Endothelial cell of umbilical vein (primary cell): ENCODE data around the gene SLC6A7. TPM values are rescaled to one million over a fixed set of nuclear protein-coding genes. Genes with fewer than 3 reads are reported as not detected.

Experiments
- BruUV-seq: library from RNA; stranded (reverse); fragments of 400-500 nt; replicated peaks from 2 replicates; lab custom pipeline; 2021; lab: Mats Ljungman, UMichigan
- CTCF ChIA-PET: fragments of 300-600, 350-600 bp; sonication (Branson Sonifier 250); formaldehyde crosslinking; loops from one replicate; lab custom pipeline; 2021; ENCODE audit warnings: antibody characterized with exemption, inconsistent platforms; lab: Charles Lee
- POLR2A ChIA-PET: fragments of 300-600, 350-600 bp; sonication (Branson Sonifier 250); formaldehyde crosslinking; loops from one replicate; lab custom pipeline; 2021; ENCODE audit warnings: antibody characterized with exemption, inconsistent platforms; lab: Charles Lee
- DNase-seq: peaks from one replicate; pipeline ENCODE4 v3.0.0-alpha.2; 2011; ENCODE audit warnings: low read depth, low spot score
- FAIRE-seq: peaks from 2 replicates; lab custom pipeline; 2011; peaks lifted over from hg19 to GRCh38; lab: Jason Lieb, UNC
- H2AFZ ChIP-seq: 2 replicates; pipeline ENCODE4 v1.6.0; 2012; ENCODE audit warnings: low read depth, low read length, control low read depth, inconsistent platforms
- H3K27ac ChIP-seq: 2 replicates; pipeline ENCODE4 v1.5.1; 2011; ENCODE audit warnings: low read depth, mild to moderate bottlenecking, control low read depth, low read length, moderate library complexity; ENCODE audit not compliant: insufficient read depth
- H3K27me3 ChIP-seq, 2 experiments: 2 replicates each; pipeline versions ENCODE4 v1.6.0 to v1.6.1; 2011; ENCODE audit warnings: low read length in 2 of 2, mixed read lengths in 1 of 2; ENCODE audit not compliant: control insufficient read depth in 2 of 2, insufficient read depth in 2 of 2
- H3K36me3 ChIP-seq, 2 experiments: 2 replicates in 1 of 2; 3 replicates in 1 of 2; pipeline ENCODE4 v1.5.1; 2011; ENCODE audit warnings: low read length in 2 of 2, mild to moderate bottlenecking in 1 of 2, moderate library complexity in 1 of 2; ENCODE audit not compliant: control insufficient read depth in 2 of 2, insufficient read depth in 2 of 2; ENCODE audit errors: extremely low read depth in 1 of 2
- H3K4me1 ChIP-seq: 3 replicates; pipeline ENCODE4 v1.5.1; 2011; ENCODE audit warnings: mild to moderate bottlenecking, low read length; ENCODE audit not compliant: control insufficient read depth, insufficient read depth; ENCODE audit errors: extremely low read depth
- H3K4me2 ChIP-seq: 2 replicates; pipeline ENCODE4 v1.6.1; 2011; ENCODE audit warnings: low read length, control low read depth, mixed read lengths; ENCODE audit not compliant: insufficient read depth
- H3K4me3 ChIP-seq, 3 experiments: fragments of 200-600 bp in 1 of 3; sonication (generic), shearing (Covaris generic) in 1 of 3; replicated peaks in 1 of 3; 2 replicates each; pipeline ENCODE4 v1.5.1; 2011 to 2016; ENCODE audit warnings: control low read depth in 3 of 3, low read length in 3 of 3, mild to moderate bottlenecking in 2 of 3, inconsistent platforms in 1 of 3, low read depth in 1 of 3, moderate library complexity in 1 of 3; ENCODE audit not compliant: insufficient read depth in 1 of 3
- H3K79me2 ChIP-seq: 2 replicates; pipeline ENCODE4 v1.6.0; 2012; ENCODE audit warnings: low read length, inconsistent platforms; ENCODE audit not compliant: control insufficient read depth, insufficient read depth
- H3K9ac ChIP-seq: replicated peaks from 2 replicates; pipeline ENCODE3; 2011; ENCODE audit warnings: low read length, control low read depth; ENCODE audit not compliant: insufficient read depth; ENCODE audit errors: extremely low read depth
- H3K9me1 ChIP-seq: replicated peaks from 3 replicates; pipeline ENCODE4 v1.6.0; 2011; ENCODE audit warnings: mild to moderate bottlenecking, low read length; ENCODE audit not compliant: control insufficient read depth, insufficient read depth; ENCODE audit errors: extremely low read depth
- H3K9me3 ChIP-seq: replicated peaks from 2 replicates; pipeline ENCODE4 v1.5.1; 2012; ENCODE audit warnings: low read length, inconsistent platforms; ENCODE audit not compliant: control insufficient read depth, insufficient read depth
- H4K20me1 ChIP-seq: replicated peaks from 2 replicates; pipeline ENCODE3; 2011; ENCODE audit warnings: mild to moderate bottlenecking, low read length; ENCODE audit not compliant: control insufficient read depth, insufficient read depth; ENCODE audit errors: extremely low read depth
- EZH2 ChIP-seq: IDR thresholded peaks from 2 replicates; pipeline ENCODE4 v1.6.1; 2012; ENCODE audit warnings: borderline replicate concordance, low read depth, mild to moderate bottlenecking, moderate library complexity, low read length, inconsistent platforms; ENCODE audit not compliant: severe bottlenecking
- FOS ChIP-seq: IDR thresholded peaks from 2 replicates; pipeline ENCODE4 v1.6.1; 2011; ENCODE audit warnings: mild to moderate bottlenecking, low read length, moderate library complexity, borderline replicate concordance; ENCODE audit not compliant: insufficient read depth
- GATA2 ChIP-seq: IDR thresholded peaks from 2 replicates; pipeline ENCODE4 v1.7.0; 2011; ENCODE audit warnings: low read depth, mild to moderate bottlenecking, moderate library complexity, mixed read lengths, low read length; ENCODE audit not compliant: insufficient read length, insufficient read depth
- JUN ChIP-seq: IDR thresholded peaks from 2 replicates; pipeline ENCODE4 v1.6.1; 2011; ENCODE audit warnings: borderline replicate concordance, low read depth; ENCODE audit not compliant: insufficient read length, insufficient read depth
- MYC ChIP-seq: IDR thresholded peaks from one replicate; pipeline ENCODE4 v1.6.1; 2011; ENCODE audit warnings: mild to moderate bottlenecking, low read depth, low read length
- POLR2A ChIP-seq: IDR thresholded peaks from 2 replicates; pipeline ENCODE4 v1.6.1; 2012; ENCODE audit warnings: low read depth, mild to moderate bottlenecking, control low read depth, low read length
- POLR2AphosphoS5 ChIP-seq: IDR thresholded peaks from 2 replicates; pipeline ENCODE4 v1.6.1; 2012; ENCODE audit warnings: low read depth, mild to moderate bottlenecking, control low read depth, low read length, moderate library complexity; ENCODE audit not compliant: insufficient read depth
- dilution Hi-C: fragments of 300-500 bp; cut with MboI; formaldehyde crosslinking; loops from one replicate; pipeline ENCODE4 v1.15.0; 2019; ENCODE audit warnings: low sequenced_read_pairs; ENCODE audit not compliant: extremely low pct_ligation_motif_present
- intact Hi-C: fragments of 100-400 bp; cut with micrococcal nuclease; formaldehyde crosslinking; loops from one replicate; pipeline ENCODE4 v1.10.0; 2022
- polyA plus RNA-seq, 4 experiments: library from polyadenylated mRNA; depleted of rRNA in 3 of 4; stranded (reverse) in 3 of 4; unstranded in 1 of 4; fragments of >200 nt; gene quantifications; 2 replicates each; pipeline versions ENCODE4 v1.2.1 to v1.2.3, GENCODE V29; 2011 to 2012; ENCODE audit warnings: missing spikeins in 1 of 4
- total RNA-seq: library from RNA; stranded (reverse); gene quantifications from 2 replicates; pipeline ENCODE4 v1.2.3, GENCODE V29; 2021
- TF ChIP-seq, protein P1 (sequence below): IDR thresholded peaks from 2 replicates; pipeline ENCODE4 v1.6.1; 2011; ENCODE audit not compliant: insufficient read depth, insufficient read length
- TF ChIP-seq, protein P2 (sequence below), 2 donors: IDR thresholded peaks; 1 replicate in 1 of 2; 2 replicates in 1 of 2; pipeline ENCODE4 v1.5.1; 2011; ENCODE audit warnings: low read length in 2 of 2, mild to moderate bottlenecking in 2 of 2, moderate library complexity in 2 of 2, control low read depth in 1 of 2, inconsistent platforms in 1 of 2, low read depth in 1 of 2; ENCODE audit not compliant: insufficient read depth in 1 of 2; ENCODE audit errors: extremely low read depth in 1 of 2

Gene SLC6A7
- total and polyA plus RNA-seq, 2 donors (not counting 3 experiments of a cell fraction or from before 2014, with no cell fraction given), result not detected

- BruUV-seq, result no TSS peak
- Histone ChIP-seq H3K27me3 (peaks cover 6 to 9% of the 10 kb centered on the region in 2 experiments), H3K4me2 (no peak overlapping the region), H3K27ac (no peak overlapping the region), H4K20me1 (no peaks in the 10 kb centered on the region), H3K9me1 (no peaks in the 10 kb centered on the region), H3K36me3 (no peaks in the 10 kb centered on the region), H3K4me3 (no peak overlapping the region), H3K4me1 (no peaks in the 10 kb centered on the region), H2AFZ (no peak overlapping the region), H3K9me3 (no peaks in the 10 kb centered on the region), H3K79me2 (no peaks in the 10 kb centered on the region), H3K9ac (no peak overlapping the region)
- TF ChIP-seq POLR2AphosphoS5, result no peak
- no peak for TF ChIP-seq FOS
- dilution Hi-C loops (no loop called here), intact Hi-C loops (no loop called here)
- ChIA-PET POLR2A (no interaction called here), CTCF (interaction anchor here (1.3 to 2.1 kb wide), 3 partner anchors 13 to 41 kb away, joined by 3 to 8 read pairs (median 5); no protein-coding TSS in a partner anchor)
- DNase-seq (no peak), FAIRE-seq (no peak)
These were observed 12.1 kb upstream of the SLC6A7 start for GRCh38 chr5:150177721-150178120.

GRCh38 chr5:150178262-150178661 lies 11.6 kb upstream of the SLC6A7 start:
- Histone ChIP-seq H3K4me3 (no peak overlapping the region), H3K27ac (no peak overlapping the region), H3K79me2 (no peaks in the 10 kb centered on the region), H4K20me1 (no peaks in the 10 kb centered on the region), H3K27me3 (peaks cover 6 to 9% of the 10 kb centered on the region in 2 experiments), H3K9ac (no peak overlapping the region), H3K9me1 (no peaks in the 10 kb centered on the region), H3K36me3 (no peaks in the 10 kb centered on the region), H3K9me3 (no peaks in the 10 kb centered on the region), H3K4me1 (no peaks in the 10 kb centered on the region), H3K4me2 (no peak overlapping the region), H2AFZ (no peak overlapping the region)
- dilution Hi-C loops (no loop called here), intact Hi-C loops (no loop called here)
- DNase-seq, result no peak
- FAIRE-seq, result no peak
- BruUV-seq, result no TSS peak
- ChIA-PET POLR2A (no interaction called here), CTCF (interaction anchor here (1.3 to 2.0 kb wide), 2 partner anchors 21 to 40 kb away, joined by 3 to 5 read pairs; no protein-coding TSS in a partner anchor)
- TF ChIP-seq MYC (no peak), GATA2 (no peak), FOS (no peak), POLR2A (no peak), JUN (no peak), POLR2AphosphoS5 (no peak), EZH2 (no peak)
- TF ChIP-seq, protein P1, sequence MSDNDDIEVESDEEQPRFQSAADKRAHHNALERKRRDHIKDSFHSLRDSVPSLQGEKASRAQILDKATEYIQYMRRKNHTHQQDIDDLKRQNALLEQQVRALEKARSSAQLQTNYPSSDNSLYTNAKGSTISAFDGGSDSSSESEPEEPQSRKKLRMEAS, result no peak
- TF ChIP-seq, protein P2, sequence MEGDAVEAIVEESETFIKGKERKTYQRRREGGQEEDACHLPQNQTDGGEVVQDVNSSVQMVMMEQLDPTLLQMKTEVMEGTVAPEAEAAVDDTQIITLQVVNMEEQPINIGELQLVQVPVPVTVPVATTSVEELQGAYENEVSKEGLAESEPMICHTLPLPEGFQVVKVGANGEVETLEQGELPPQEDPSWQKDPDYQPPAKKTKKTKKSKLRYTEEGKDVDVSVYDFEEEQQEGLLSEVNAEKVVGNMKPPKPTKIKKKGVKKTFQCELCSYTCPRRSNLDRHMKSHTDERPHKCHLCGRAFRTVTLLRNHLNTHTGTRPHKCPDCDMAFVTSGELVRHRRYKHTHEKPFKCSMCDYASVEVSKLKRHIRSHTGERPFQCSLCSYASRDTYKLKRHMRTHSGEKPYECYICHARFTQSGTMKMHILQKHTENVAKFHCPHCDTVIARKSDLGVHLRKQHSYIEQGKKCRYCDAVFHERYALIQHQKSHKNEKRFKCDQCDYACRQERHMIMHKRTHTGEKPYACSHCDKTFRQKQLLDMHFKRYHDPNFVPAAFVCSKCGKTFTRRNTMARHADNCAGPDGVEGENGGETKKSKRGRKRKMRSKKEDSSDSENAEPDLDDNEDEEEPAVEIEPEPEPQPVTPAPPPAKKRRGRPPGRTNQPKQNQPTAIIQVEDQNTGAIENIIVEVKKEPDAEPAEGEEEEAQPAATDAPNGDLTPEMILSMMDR (IDR thresholded peaks at IDR 0.05; ENCODE audit: extremely low read depth in 1 of 2, insufficient read depth in 1 of 2, low read depth in 1 of 2, low read length in 2 of 2), result no peak
